Panc1 (cell line): ENCODE data around the gene MSLN.

Experiments used
- CTCF ChIP-seq: fragments of 450-650 bp; IDR thresholded peaks from 2 replicates; pipeline ENCODE4 v1.5.1; 2017; ENCODE audit warnings: mild to moderate bottlenecking
- TCF7L2 ChIP-seq: IDR thresholded peaks from 2 replicates; pipeline ENCODE4 v1.6.1; 2011; ENCODE audit warnings: mild to moderate bottlenecking, low read depth, low read length, inconsistent platforms

DNA sequence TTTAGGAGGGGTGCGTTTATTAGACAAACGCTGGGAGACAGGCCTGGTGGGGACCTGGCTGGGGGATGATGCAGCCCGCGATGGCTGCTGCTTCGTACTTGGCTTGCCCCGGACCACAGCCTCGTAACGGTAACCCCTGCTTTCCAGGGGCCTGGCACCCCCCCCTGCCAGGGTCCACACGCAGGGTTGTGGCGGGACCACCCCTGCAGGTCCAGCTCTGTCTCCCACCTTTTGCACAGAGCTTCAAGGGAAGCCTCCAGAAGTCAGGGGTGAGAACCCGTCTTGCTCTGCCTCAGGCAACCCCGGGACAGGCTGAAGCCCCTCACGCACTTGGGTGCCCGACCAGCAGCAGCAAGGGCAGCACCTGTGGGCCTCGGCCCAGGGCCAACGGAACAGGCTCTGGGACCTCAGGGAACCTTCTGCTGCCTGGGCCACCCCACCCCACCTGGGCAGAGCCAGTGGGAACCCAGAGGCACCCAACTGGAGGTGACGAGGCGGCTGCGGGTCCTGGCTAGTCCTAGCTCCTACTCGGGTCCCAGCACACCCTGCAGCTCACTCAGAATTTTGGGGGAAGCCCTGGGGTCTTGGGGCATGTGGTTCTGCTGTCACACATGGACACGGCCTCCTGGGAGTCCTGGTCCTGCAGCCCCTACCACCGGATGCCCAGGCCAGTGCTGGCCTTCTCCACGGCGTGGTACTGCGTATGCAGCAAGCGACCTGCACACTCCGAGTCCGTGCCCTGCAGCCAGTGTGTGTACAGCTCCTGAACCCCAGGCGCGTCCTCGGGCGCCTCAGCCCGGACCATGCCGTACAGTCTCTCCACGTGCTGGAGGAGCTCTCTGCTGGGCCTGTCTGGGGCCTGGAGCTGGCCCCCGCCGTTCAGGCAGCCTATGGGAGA, 30.5 kb upstream of the MSLN start:
- TF ChIP-seq CTCF, result no peak
- TF ChIP-seq TCF7L2, result no peak
